SK-MEL-5 (cell line): Measurements from ENCODE around the gene ZNF107. TPM values are rescaled to one million over a fixed set of nuclear protein-coding genes. Genes with fewer than 3 reads are reported as not detected.

Experiments used
- small RNA-seq, 2 experiments: library from RNA; depleted of rRNA; stranded (forward); fragments of <200 nt; gene quantifications; one replicate each; pipeline ENCODE3, GENCODE V24; 2014
- total RNA-seq: library from RNA; depleted of rRNA; stranded (reverse); fragments of >200 nt; shearing (Covaris generic); gene quantifications from 2 replicates; pipeline ENCODE4 v1.2.3, GENCODE V29; 2014; rRNA removed

The ZNF107 gene
- total RNA-seq, 1 experiment from 2014 or later: 4.0 TPM

Small RNAs within 50 kb of the gene (small RNA-seq; reads per million reads assigned to genes)
- gene MIR6839: 0 reads per million in 2 experiments

Other genes starting within 250 kb of the ZNF107 start
- 6.0 and 9.4 TPM in 2 replicates for gene ZNF680, start 103.1 kb upstream of the ZNF107 start, total RNA-seq
- gene ZNF138, start 128.3 kb downstream of the ZNF107 start, total RNA-seq: 9.0 and 12.1 TPM in 2 replicates
- 8.1 and 9.0 TPM in 2 replicates for gene ZNF273, start 237.1 kb downstream of the ZNF107 start, total RNA-seq